NCI-H748 (cell line): Measurements from ENCODE around the gene ACOX2.

Experiments used
- DNase-seq: peaks from one replicate; lab custom pipeline; 2025; ENCODE audit not compliant: unreplicated experiment; lab: John Stamatoyannopoulos, UW

ACOX2 gene

DNA sequence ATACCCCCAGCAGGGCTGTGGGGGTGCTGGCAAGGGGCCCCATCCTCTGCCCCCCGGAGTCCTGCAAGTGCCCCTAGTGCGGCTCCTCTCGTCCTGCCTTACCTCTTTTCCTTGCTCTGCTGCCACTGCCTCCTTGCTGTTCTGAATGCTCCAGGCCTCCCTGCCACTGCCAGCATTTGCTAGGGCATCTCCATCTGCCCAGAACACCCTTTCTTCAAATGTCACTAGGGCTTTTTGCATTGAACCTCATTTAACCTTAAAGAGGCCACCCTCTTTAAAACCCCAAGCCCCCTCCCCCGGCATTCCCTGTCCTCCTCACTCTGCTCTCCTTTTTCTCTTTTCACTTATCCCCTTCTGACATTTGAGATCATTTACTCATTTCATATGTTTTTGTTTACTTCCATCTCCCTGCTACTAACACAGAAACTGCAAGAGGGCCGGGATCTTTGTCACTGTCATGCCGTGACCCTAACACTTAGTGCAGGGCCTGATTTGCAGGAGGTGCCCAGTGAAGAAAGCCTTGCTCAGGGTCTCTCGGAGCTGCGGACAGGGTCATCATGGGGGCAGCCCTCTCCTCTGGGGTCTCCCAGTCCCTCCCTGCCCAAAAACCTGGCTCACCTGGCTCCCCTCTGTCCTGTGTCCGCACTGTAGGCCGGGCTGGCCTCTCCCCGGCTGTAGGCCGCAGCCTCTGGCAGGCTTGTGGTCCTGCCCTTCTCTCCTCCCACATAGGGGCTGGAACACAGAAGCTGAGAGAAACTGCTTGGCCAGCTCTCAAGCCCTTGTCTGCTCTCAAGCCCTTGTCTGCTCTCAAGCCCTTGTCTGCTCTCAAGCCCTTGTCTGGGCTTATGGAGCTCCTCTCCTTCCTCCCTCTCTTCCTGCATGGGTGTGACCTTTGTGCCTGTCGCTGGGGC lies at the start of gene ACOX2:
ACOX2 (minus strand) TSS at position 690 of the 911 bp plus-strand sequence. CDS start 2,084 bp downstream, outside the sequence.
- no peak for DNase-seq

DNA sequence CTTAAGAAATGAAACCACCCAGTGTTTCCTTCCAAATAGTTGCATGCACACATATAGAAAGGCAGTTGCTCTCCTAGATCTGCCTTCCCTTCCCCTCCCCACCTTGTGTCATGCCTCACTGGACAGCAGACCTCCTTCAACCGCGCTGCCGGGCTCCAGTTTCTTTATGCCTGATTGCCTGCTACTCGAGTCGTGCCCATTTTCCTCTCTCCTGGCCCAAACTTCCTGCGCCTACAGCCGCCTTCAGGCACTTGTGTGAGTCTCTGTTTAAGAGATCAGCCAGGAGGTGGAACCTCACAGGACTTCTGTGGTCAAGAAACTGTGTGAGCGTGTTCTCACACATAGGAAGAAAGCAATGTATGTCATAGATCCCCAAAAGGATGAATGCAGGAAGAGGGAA lies 49.0 kb upstream of the ACOX2 start:
- DNase-seq = no peak

DNA sequence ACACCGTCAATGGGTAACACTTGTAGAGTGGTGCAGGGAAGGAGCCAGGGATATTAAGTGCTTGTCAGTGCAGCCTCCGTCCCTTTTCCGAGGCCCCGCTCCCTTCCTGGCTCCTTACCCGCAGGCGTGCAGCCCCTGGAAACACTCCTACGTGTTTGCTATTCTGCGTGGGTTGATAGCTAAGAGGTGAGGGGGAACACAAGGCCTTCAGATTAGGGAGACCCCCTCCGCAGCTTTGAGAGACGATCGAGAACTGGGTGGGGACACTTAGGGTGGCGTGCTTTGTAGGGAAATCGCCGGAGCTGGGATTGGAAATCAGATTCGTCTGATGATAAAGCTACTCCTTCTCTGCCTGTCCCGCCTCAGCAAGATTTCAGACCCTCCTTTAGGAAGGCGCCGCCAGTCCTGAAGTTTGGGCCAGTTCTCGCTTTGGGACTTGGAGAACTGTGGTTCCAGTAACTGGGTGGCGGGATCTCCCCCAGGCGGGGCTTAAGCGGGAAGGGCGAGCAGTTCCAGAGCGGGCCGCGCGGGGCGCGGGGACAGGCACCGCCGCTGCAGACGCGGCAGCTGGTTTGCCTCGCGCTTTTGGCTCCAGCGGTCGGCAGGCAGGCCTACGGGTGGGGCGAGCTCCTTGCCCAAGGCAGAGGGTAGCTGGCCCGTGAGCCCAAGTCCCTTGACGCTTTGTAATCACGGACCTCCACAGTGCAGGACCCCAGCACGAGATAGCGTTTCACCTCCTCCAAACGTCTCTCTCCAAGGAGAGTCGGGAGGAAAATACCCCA lies 48.2 kb upstream of the ACOX2 start:
- peak; percentile 75 for DNase-seq

- no peak for DNase-seq
These were observed 47.7 kb upstream of the ACOX2 start for GRCh38 chr3:58584690-58585004.

DNA sequence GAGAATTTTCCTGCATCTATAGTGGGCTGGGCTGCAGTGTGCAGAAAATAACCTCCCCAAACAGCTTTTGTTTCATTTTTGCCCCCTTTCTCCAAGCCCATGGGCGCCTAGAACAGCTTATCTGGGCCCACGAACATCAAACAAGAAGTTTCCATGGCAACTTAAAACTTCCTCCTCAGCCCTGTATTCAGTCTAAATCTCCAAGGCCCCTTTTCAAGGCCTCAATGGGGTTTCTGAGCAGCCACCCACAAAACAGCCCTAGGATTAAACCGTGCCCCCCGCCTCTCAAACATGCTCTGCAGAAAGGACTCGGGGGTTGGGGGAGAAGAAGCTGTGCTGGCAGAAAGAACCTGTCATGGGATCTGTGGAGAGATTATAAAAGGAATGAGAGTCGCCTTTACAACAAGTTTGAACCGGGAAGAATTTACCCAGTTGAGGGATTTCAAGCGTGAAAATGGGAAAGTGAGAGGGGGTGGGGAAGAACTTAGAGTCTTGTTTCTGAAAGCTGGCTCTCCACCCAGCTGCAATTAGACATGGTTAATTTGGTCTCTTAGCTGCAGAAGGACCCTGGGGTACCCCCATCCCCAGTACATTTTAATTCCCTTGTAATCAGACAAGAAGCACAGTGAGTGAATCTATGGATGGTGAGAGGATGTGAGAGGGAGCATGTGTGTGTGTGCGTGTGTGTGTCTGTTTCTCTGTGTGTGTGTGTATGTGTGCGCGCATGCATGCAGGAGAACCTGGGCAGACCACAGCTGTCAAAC lies 44.5 kb upstream of the ACOX2 start:
- DNase-seq = no peak

GRCh38 chr3:58580826-58581327 lies 43.9 kb upstream of the ACOX2 start:
- DNase-seq = no peak

- no peak for DNase-seq
These were observed 41.9 kb upstream of the ACOX2 start for GRCh38 chr3:58578873-58579272.

DNA sequence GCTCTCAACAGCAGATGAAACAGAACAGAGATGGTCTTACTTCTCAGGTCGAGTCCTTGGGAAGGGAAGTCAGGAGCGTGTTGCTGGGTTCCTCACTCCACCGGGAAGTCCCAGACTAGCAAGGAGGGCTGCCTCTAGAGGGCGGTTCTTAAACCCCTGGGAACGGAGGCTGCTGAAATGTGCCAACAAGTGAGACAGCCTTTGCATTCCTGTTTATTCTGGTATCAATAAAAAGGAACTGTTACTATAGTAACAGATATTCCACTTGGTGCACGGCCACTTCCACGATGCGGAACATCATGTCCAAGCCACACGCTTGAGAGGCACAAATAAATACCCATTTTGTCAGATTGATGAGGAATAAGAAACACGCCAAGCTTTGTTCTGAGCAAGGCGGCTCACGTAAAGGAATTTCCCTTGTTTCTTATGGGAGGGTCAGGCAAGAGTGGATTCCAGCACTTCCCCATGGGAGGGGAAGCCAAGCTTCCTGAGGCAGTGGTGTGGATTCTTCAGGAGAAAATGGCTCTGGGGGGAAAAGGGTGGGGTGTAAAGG lies 40.4 kb upstream of the ACOX2 start, which contains the start of gene FAM107A:
FAM107A (minus strand) TSS at position 123 of the 553 bp plus-strand sequence. CDS start 7,531 bp downstream, outside the sequence.
- DNase-seq = no peak

GRCh38 chr3:58576716-58577115 lies 39.7 kb upstream of the ACOX2 start:
- DNase-seq = no peak

DNA sequence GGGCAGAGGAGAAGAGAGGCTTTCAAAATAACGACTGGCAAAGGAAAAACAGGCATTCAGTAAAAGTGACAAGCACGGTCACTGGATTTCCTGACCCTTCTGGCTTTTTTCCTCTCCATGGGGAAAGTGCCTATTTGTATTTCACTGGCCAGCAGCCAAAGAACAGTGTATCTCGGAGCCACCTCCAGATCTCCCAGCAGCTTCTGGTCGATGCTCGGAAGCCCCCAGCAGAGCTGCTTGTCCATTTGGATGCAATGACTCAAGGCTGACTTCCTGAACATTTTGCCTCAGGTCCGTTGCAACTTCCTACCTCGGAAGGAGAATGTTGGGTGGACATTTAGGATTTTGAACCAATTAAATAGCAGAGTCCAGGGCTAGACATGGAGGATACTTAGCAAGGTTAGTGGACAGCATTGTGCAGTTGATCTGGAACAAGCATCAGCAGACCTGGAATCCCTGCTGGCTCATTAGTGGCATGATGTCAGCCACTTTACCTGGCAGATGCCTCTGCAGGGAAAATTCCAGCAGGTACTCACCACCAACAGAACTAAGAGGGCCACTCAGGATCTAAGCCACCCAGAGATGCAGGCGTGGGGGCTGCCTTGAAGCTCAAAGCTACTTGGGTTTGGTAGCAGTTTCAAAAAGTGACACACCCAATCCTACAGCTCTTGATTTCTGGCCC lies 39.1 kb upstream of the ACOX2 start:
- DNase-seq = no peak

- no peak for DNase-seq
These were observed 37.7 kb upstream of the ACOX2 start for GRCh38 chr3:58574682-58575081.

- DNase-seq = no peak
These were observed 37.1 kb upstream of the ACOX2 start for GRCh38 chr3:58574106-58574505.

DNA sequence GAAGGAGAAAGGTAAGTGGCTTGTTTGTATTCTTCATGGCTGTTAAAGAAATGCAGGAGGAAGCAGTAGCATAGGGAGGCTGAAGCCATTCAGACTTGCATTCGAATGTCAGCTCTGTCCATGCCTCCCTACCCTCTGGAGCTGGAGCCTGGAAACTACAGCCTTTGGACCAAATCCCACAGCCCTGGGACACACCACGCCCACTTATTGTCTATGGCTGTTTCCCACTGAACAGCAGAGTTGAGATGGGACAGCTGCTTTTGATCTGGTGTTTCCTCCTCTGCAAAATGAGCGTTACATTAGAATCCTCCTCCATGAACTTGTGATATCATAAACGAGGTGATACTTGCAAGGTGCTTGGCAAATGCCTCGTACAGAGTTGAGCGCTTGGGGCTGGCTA lies 36.6 kb upstream of the ACOX2 start:
- no peak for DNase-seq

GRCh38 chr3:58572634-58573230 lies 35.7 kb upstream of the ACOX2 start:
- DNase-seq = no peak

- no peak for DNase-seq
These were observed 35.1 kb upstream of the ACOX2 start for GRCh38 chr3:58572013-58572633.

DNA sequence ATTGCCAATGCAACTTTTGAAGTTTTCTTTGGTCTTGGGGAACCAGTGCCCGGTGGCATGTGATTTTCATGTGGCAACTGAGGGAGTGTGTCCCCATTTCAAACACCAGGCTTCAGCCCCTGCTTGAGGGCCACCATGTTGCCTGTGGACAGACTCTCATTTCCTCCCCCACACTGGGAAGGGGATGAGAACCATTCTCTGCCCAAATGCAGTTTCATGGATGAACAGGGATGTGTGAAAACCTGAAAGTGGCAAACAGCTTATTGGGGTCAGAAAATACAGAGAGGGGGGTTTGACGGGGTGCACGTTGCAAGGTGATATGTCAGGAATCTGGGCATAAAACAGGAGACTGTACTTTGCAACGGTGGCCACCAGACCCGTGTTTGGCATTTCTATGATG lies 33.9 kb upstream of the ACOX2 start:
- no peak for DNase-seq

DNA sequence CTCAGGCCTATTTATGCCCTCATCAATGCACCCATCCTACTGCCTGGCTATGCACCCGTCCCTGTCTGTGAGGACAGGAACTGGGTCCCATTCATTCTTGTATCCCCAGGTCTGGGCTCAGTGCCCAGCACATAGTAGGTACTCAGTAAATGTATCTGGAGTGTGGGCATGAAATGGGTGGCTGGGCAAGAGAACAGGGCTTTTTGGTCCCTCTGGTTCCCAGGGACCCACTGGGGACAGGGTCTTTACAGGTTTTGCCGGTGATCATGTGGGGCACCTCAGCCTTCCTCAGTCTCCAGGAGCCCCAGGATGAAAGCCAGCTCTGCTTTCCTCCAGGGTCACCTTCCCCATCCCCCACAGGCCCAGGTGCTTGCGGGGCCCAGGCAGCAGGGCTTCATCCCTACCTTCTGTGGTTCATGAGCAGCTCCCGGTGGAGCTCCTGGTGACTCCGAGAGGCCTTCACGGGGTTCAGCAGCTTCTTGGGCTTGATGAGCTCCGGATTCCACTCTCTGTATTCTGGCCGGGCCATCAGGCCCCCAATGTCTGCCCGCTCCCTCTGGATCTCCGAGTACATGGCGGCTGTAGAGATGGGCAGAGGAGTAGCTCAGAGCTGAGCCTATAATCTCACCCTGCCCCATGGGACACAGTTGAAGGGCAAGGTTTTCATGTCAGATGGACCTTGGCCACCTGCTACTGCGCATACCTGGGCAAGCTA lies 32.5 kb upstream of the ACOX2 start:
- no peak for DNase-seq

DNA sequence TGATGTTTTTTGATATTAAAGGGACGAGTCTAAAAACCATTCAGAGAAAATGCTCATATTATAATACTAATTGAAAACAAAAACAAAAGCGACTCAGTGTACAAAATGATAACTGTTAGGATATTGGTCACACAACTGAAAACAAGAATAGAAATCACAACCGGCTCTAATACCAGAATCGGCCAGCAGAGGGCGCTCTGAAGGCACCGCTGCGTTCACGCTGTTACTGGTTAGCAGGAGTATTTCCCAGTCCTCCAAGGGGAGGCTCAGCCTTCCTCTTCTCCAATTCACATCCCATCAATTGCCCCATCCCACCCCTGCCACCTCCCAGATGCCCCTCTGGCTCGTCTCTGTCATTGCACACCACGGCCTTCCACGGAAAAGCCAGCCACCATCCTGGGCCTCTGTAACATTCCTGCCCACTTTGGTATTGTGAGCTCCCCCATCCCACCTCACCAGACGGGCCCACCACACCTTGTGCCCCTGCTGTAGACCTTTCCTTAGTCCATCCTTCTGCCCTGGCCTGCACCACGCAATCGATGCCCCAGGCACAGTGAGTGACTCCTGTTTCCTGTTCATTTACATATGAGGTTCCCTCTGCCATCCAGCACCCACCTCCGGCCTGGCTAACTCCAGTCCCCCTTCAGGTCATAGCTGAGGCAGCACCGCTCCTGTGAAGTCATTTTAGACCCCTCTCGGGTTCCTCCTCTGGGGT lies 31.7 kb upstream of the ACOX2 start:
- DNase-seq = peak; percentile 44
